NCI-H2081 treated with DMSO at 0.1 percent for 48 hours (cell line): ENCODE results near the gene TPCN2.
"Not testable (repeated sequence)": the region's sequence is repeated elsewhere in the genome, so short reads cannot be mapped to it uniquely, and the experiment has no call there.

Experiments
- DNase-seq: peaks from one replicate; lab custom pipeline; 2025; lab: John Stamatoyannopoulos, UW

The TPCN2 gene

DNA sequence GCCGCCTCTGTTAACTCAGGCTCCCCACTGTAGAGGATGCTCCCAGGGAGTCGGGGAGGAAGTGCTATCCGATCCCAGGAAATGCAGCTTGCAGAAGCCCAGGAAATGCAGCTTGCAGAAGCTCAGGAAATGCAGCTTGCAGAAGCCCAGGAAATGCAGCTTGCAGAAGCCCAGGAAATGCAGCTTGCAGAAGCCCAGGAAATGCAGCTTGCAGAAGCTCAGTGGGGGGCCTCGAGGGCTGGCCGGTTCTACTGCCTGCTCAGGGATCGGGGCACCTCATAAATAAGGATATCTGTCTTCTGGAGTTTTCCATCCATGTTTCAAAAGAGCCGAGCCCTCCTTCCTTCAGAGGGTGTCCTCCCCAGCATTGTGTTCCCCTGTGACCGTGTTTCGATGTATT is 81.9 kb downstream of the TPCN2 start:
- DNase-seq = no peak

DNA sequence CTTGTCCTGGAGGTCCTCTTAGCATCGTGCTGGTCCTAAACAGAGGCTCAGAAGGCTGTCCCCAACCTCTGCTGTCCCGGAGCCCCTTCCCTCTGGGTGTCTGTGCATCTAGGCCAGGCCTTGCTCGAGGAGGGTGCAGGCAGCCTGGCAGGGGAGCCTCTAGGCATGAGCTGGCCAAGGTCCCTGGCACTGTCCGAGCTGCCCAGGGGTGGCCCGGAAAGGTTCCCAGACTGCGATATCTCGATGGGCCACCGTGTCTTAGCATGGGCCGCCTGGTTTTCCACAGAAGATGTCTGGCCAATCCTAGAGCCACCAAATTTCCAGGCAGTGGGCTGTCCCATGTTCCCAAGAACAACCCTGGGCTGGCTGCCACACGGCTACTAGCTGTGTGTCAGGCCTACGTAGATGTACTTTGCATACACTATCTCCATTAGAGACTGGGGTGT is 82.4 kb downstream of the TPCN2 start:
- DNase-seq = no peak

DNA sequence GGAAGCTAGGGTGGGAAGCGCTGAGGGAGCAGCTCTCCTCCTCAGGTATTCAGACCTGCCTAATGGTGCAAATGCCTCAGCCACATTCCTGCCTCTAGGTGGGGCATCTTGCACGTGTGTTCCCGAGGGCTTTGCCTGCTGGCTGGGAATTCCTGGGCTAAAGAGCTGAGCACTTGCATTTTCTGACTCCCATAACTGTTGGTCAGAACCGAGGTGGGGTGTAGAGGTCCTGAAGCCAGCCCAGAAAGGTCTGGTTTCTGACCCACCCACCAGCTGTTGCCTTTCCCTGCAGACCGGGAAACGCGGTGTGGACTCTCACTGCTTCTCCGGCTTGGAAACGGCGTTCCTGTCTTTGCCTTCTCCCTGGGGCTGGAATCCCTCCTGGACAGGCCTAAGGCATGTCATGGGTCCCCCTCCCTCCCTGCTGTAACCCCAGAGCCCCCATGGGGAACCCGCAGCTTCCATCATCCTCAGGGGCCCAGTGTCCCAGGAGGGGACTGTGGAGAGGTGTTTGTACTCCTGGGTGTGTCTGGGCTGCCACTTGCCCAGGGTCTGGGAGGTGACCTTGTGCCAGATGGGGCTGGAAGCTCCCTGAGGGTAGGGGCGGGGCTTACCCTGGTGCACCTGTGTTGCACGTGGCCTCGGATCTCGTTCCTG is 83.0 kb downstream of the TPCN2 start:
- DNase-seq = no peak

DNA sequence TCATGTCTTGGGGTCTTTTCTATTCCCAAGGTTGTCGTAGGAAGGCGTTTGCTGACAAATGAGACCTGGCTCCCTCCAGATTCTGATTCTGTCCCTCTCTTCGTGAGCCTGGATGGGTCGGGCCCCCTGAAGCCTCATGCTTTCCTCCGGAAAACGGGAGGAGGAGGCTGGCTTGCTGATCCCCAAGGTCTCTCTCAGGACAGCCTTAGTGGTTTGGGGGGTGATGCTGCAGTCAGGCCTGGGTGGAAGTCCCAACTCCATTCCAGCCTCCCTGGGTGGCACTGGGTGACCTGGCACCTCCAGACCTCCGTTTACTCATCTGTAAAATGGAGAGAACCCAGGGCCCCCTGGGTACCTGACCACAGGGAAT is 83.6 kb downstream of the TPCN2 start:
- no peak for DNase-seq

DNA sequence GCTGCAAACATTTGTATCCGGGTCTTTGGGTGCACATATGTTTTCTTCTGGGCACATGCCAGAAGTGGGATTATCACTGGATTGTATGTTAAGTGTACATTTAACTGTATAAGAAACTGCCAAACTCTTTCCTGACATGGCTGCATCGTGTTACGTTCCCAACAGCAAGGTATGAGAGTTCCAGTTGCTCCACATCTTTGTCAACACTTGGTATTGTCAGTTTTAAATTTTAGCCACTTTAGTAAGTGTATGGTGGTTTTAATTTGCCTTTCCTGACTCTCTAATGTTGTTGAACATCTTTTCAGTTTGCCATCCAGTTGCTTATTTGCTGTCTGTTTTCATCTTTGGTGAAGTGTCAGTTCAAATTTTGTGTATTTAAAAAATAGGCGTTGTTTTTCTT is 84.5 kb downstream of the TPCN2 start:
- DNase-seq = no peak

DNA sequence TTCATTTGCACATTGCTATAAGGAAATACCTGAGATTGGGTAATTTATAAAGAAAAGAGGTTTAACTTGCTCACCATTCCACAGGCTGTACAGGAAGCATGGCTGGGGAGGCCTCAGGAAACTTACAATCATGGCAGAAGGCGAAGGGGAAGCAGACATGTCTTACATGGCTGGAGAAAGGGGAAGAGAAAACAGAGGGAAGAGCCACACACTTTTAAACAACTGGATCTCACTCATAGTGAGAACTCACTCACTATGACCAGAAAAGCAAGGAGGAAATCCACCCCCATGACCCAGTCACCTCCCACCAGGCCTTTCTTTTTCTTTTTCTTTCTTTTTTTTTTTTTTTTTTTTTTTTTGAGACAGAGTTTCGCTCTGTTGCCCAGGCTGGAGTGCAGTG is 85.5 kb downstream of the TPCN2 start:
- DNase-seq = not testable (repeated sequence)

DNA sequence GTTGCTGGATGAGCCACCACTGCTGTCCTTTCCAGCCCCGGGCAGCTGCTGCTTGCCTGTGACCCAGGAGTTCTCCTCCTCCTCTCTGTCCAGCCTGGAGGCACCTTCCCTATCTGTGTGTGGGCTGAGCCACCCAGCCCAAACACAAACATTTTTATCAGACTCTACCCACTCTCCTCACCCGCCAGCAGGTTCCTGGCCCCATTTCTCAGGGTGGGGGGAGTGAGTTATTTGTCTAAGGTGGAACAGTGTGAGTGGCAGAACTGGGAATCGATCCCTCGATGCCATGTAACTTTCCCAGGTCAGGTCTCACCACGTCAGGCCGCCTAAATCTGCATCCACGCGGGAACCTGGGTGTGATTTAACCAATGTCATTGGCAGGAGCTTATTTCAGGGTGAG is 86.2 kb downstream of the TPCN2 start:
- no peak for DNase-seq

DNA sequence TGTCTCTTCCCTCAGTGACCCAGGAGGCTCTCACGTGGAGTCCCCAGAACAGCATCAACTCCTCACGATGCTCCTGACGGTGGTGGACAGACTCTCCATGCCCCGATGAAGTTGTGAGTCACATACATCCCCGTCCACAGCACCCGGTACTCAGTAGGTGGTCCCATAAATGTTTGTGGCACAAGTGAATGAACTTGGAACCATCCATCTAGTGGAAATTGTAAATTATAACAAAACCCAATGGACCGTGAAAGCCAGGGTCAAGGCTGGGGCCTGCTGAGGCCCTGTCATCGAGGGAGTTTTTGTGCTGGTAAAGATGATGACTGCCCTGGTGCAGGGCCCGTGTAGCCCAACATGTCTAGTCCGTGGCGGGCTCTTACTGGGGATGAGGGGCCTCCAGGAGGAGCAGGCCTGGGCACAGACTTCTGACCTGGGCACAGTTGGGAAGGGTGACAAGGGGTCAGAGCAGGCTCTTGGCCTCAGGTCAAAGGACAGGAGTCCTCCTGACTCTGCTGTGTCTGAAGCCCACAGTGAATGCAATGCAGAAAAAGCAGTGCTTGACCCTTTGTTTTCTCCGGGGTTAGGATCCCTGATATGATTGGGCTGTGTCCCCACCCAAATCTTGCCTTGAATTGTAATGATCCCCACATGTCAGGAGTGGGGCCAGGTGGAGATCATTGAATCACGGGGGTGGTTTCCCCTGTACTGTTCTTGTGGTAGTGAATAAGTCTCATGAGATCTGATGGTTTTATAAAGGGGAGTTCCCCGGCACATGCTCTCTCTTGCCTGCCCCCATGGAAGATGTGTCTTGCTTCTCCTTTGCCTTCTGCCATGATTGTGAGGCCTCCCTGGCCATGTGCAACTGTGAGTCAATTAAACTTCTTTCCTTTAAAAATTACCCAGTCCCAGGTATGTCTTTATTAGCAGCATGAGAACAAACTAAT is 87.0 kb downstream of the TPCN2 start:
- no peak for DNase-seq

DNA sequence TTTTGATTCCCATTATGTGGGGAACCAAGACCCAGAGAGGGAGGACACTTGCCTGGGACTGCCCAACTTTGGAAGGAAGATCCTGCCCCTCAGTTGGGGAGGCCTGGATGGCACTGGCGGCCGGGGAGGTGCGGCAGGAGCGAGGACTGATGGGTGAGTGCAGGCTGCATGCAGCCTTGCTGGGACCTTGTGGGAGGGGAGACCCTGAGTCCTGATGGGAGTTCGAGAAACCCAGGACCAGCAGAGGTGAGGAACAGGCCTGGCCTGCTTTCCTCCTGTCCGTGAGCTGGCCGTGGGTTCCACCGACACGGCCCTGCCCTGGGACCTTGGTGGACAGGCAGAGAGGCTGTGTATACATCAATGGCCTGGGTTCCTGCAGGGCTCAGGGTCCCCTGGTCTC is 87.7 kb downstream of the TPCN2 start:
- no peak for DNase-seq

DNA sequence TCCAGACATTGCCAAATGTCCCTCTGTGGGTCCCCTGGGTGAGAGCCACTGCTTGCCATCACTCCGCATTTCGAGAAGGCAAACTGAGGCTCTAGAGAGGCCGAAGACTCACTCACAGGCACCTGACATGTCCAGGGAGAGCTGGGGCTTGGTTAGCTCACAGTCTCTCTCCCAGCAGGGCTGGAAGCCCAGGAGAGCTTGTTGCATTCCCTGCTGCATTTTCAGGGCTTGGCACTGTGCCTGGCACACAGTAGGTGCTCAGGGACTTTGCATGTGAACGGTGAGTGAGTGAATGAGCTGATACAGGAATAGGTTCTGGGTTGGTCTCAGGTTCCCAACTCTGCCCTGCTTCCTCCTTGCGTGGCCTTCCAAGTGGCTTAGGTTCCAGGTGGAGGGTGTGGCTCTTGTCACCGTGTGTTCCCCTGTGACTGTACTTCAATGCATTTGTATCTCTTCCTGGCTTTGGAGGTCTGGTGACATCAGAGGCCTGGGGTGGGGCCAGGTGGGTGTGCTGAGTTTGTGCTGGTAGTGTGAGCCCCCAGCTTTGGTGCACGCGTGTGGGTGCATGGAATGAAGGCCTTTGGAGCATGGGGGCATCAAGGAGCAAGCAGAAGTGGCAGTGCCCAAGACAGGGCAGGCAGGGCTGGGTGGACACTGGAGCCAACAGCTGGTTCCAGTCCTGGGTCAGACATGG is 88.6 kb downstream of the TPCN2 start:
- no peak for DNase-seq

DNA sequence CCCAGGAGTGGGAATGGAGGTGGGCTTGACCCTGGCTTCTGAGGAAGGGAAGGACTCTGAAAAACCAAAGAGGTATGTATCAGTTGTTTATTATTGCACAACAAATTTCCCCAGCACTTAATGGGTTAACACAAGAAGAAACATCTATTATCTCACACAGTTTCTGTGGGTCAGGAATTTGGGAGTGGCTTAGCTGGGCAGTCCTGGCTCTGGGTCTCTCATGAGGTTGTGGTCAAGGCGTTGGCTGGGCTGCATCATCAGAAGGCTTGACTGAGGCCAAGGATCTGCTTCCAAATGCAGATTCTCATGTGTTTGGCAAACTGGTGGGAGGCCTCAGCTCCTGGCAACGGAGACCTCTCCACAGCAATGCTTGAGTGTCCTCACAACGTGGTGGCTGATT is 89.5 kb downstream of the TPCN2 start:
- DNase-seq = no peak

DNA sequence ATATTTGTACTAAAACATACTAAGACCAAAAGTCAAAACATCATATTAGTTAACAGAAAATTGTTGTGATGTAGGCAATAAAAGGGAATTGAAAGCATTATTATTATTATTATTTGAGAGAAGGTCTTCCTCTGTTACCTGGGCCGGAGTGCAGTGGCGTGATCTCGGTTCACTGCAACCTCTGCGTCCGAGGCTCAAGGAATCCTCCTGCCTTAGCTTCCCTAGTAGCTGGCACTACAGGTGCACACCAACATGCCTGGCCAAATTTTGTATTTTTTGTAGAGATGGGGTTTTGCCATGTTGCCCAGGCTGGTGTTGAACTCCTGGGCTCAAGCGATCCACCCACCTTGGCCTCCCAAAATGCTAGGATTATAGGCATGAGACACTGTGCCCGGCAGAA is 91.4 kb downstream of the TPCN2 start:
- not testable (repeated sequence) for DNase-seq

DNA sequence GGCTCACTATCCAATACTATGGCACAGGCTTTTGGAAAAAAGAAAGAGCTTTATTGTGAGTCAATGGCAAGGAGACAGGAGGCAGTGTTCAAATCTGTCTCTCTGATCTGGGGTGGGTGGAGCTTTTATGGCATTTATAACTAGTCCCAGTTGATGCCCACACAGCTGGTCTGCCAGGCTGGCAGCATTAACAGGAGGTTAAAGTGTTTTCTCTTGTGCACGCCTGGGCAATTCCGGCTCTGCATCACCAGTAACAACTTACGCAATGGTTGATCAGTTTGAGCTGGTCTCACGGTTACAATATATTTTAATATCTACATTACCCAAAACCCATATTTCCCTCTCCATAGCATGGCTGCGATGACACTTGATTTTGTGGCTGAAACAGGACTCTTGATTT is 91.9 kb downstream of the TPCN2 start:
- DNase-seq = no peak

DNA sequence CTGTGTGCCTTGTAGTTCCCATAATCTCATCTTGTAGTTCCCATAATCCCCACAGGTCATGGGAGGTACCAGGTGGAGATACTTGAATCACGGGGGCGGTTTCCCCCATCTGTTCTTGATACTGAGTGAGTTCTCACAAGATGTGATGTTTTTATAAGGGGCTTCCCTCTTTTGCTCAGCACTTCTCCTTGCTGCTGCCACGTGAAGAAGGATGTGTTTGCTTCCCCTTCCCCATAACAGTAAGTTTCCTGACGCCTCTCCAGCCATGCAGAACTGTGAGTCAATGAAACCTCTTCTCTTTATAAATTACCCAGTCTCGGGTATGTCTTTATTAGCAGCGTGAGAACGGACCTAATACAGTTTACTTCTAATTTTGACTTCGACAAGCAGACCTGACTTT is 93.0 kb downstream of the TPCN2 start:
- DNase-seq = no peak

DNA sequence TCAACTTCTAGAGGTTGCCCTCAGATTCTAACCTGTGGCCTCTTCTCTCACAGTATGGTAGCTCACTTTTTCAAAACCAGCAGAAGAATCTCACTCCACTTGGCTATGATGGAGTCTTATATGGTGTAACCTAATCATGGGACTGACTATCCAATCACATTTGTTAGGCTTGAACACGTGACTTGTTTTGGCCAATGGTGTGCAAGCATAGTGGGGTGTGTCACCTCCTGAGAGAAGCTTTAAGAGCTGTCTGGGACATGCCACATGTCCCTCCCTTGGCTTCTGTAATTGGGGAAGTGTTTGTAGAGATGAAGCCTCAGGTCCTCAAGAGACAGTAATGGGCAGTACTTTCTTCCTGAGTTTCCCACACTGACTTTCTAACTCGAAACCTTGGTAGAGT is 94.2 kb downstream of the TPCN2 start:
- no peak for DNase-seq

DNA sequence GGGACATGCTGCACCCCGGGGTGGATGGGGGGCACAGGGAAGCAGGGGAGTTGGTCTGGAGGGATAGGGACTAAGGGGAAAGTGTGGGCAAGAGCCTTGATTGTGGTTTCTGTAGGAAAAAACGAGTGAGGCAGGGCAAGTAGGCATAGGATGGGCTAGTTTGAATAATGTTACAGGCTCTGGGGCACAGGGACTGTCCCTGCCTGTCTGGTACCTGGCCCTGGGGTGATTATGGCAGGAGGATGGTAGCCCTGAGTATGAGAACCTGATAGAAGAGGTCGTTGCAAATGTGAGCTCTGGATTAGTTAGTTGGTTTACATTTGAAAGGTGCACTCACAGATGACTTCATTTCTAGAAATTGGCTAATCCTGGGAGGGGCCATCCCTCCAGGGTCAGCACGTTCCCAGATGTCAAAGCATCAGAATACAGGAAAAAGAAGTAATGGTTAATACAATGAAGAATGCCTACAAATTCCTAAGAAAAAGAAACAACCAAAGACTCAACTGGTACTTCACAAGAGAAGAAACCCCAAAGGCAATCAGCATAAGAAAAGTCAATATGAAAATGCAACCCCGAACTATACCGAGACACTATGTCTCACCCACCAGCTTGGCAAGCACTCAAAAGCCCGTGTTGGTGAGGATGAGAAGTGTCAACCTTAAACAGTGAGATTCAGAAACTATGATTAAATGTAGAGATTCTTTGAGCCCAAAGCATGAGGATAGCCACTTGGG is 95.8 kb downstream of the TPCN2 start:
- no peak for DNase-seq

DNA sequence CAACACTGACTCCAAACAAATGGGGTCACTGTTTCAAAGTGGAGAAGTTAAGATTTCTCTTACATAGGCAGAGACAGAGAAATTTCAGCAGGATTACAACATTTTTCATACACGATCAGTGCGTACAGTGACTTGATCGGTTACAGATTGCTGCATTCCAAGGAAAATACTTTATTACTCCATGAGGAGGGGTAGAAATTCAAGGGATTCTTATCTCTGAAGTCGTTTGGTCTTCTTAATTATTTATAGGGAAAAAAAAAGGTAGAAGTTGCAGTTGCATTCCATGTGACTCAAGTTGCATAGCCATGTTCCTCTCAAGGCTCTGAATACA is 96.3 kb downstream of the TPCN2 start:
- no peak for DNase-seq

DNA sequence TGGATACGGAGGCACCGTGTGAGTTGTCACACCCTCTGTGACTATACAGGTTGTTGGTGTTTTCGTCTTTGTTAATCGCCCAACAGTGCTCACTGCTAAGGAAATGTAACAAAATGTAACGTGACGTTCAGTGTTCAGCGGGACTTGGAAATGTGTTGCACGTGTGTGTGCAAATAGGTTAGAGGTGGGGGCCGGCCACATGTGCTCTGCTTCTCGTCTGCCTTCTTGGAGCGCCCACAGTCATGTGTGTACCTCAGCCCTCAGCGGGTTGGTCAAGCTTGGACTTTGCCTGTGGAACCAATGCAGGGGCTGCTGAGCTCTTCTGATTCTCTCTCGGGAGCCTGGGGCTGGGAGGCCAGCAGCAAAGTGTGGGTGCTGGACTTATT is 99.6 kb downstream of the TPCN2 start:
- no peak for DNase-seq

DNA sequence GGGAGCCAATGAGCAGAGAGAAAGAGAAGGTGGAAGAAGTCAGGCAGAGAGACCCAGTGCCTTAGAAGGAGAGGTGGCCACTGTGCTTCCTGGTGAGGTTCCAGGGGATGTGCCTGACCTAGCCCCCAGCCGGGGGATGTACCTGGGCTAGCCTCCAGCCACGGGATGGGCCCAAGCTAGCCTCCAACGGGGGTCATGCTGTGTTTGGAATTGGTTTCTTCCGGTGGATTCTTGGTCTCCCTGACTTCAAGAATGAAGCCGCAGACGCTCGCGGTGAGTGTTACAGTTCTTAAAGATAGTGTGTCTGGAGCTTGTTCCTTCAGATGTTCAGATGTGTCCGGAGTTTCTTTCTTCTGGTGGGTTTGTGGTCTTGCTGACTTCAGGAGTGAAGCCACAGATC is 100.1 kb downstream of the TPCN2 start:
- no peak for DNase-seq

DNA sequence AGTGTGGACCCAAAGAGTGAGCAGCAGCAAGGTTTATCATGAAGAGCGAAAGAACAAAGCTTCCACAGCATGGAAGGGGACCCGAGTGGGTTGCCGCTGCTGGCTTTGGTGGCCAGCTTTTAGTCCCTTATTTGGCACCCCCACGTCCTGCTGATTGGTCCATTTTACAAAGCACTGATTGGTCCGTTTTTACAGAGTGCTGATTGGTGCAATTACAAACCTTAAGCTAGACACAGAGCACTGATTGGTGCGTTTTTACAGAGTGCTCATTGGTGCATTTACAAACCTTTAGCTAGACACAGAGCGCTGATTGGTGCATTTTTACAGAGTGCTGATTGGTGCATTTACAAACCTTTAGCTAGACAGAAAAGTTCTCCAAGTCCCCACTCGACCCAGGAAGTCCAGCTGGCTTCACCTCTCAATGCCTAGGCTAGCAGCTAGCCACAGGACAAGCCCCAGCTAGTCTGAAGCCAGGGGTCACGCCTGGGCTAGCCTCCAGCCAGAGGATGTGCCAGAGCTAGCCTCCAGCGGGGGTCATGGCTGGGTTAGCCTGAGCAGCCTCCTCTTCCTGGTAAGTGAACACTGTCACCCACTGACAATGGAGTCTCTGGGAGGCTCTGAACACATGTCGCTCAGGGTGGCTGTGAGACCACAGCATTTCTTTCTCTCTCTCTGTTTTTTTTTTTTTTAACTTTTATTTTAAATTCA is 100.8 kb downstream of the TPCN2 start:
- DNase-seq = not testable (repeated sequence)

DNA sequence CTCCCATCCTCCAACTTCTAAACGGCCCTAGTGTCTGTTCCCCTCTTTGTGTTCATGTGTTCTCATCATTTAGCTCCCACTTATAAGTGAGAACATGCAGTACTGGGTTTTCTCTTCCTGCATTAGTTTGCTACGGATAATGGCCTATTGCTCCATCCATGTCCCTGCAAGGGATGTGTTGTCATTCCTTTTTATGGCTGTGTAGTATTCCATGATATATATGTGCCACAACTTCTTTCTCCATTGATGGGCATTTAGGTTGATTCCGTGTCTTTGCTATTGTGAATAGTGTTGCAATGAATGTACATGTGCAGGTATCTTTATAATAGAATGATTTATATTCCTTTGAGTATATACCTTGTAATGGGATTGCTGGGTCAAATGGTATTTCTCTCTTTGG is 101.4 kb downstream of the TPCN2 start:
- DNase-seq = no peak

DNA sequence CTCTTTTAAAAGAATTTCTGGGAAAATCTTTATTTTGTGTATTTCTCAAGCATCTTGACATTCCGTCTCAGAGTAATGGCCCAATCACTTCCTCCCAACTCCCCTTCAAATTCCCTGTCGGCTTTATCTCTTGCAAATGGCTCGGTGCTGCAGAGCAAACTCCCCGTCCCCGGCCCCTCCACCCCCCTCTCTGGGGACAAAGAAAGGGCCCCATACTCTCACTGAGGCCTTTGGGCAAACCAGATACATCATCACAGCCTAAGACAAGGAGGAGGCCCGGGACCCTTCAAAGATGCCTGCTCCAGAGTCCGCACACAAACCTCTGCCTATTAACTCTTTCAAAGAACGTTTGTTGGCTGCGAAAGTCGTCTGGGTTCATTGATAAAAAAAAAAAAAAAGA is 103.1 kb downstream of the TPCN2 start:
- no peak for DNase-seq
